ENCODE data around the gene RASA3. TPM values are rescaled to one million over a fixed set of nuclear protein-coding genes. Genes with fewer than 3 reads are reported as not detected.
"Not testable (repeated sequence)": the region's sequence is repeated elsewhere in the genome, so short reads cannot be mapped to it uniquely, and the experiment has no call there.

RASA3 gene
- total RNA-seq, 1 donor from 2014 or later: 14.6 TPM

DNA sequence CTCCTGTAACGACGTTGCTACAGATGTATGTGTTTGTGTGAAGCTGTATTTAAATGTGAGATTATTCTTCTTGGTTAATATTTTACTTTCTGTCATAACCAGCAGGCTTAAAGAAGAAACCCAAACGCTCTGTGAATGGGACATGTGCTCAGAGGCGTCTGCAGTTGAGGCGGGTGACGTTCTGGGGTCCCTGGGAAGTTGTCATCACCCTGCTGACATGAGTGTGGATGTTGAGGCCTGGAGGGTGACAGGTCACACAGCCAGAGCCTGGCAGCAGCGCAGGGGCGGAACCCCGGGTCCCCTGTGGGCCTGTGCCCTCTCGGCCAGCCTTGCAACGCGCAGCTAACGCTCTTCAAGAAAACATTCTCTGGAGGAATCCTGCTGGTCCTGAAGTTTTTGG, 16.6 kb downstream of the RASA3 start:
- H3K27me3 Mint-ChIP-seq (ENCODE audit: low read depth): peaks cover 2% of the 10 kb centered on the region
- H3K4me3 Mint-ChIP-seq: no peak overlapping the region
- DNase-seq (ENCODE audit: low spot score in 2 of 2, unreplicated experiment in 2 of 2): no peak
- TF ChIP-seq, protein P1, sequence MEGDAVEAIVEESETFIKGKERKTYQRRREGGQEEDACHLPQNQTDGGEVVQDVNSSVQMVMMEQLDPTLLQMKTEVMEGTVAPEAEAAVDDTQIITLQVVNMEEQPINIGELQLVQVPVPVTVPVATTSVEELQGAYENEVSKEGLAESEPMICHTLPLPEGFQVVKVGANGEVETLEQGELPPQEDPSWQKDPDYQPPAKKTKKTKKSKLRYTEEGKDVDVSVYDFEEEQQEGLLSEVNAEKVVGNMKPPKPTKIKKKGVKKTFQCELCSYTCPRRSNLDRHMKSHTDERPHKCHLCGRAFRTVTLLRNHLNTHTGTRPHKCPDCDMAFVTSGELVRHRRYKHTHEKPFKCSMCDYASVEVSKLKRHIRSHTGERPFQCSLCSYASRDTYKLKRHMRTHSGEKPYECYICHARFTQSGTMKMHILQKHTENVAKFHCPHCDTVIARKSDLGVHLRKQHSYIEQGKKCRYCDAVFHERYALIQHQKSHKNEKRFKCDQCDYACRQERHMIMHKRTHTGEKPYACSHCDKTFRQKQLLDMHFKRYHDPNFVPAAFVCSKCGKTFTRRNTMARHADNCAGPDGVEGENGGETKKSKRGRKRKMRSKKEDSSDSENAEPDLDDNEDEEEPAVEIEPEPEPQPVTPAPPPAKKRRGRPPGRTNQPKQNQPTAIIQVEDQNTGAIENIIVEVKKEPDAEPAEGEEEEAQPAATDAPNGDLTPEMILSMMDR (IDR thresholded peaks at IDR 0.05; ENCODE audit: unreplicated experiment): no peak
- no peaks in the 10 kb centered on the region for H3K9me3 Mint-ChIP-seq
- no peaks in the 10 kb centered on the region for H3K36me3 Mint-ChIP-seq
- H3K4me1 Mint-ChIP-seq: peaks cover 39% of the 10 kb centered on the region
- H3K27ac Mint-ChIP-seq: peak overlapping the region; percentile 47

DNA sequence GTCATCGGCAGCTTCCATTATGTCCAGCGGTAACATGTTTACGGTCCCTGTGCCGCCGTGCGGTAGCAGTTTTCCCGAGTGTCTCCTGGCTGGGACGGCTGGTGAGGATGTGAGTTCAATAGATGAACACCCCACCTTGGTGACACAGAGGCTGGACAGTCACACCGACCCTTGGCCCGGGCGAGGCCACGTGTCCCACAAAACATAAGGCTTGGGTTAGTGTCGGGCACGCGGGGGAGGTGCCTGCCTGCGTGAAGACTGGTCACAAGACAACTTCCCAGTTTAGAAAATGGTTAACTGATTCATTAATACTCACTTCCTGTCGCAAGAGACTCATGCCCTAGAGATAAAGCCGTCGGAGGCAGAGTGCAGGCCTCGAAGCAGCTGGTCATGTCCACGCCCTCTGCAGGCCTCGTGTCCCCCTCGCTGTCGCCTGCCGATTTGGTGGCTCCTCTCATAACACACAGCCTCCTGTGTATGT, 17.2 kb downstream of the RASA3 start:
- H3K27ac Mint-ChIP-seq: peak overlapping the region; percentile 32

DNA sequence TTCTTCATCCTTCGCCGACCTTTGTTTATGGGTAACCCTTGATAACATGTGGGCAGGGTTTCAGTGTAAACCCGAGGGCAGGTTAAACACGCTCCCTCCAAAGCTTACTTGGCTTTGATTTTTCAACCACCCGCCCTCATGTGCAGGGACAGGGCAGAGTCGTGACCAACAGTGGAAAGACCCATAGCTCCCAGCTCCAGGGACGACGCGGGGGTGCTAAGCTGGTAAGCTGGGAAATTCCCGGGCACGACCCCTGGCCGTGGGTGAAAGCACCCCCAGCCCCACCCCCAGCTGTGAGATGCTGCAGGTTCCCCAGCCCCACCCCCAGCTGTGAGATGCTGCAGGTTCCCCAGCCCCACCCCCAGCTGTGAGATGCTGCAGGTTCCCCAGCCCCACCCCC, 17.8 kb downstream of the RASA3 start:
- H3K9me3 Mint-ChIP-seq; DNase-seq (ENCODE audit: low spot score in 2 of 2, unreplicated experiment in 2 of 2); H3K4me3 Mint-ChIP-seq; H3K36me3 Mint-ChIP-seq; H3K27ac Mint-ChIP-seq; H3K27me3 Mint-ChIP-seq (ENCODE audit: low read depth): not testable (repeated sequence)
- H3K4me1 Mint-ChIP-seq: peaks cover 34% of the 10 kb centered on the region

More for the DNA sequence above, 17.2 kb downstream of the RASA3 start:
- Mint-ChIP-seq H3K9me3 (no peaks in the 10 kb centered on the region), H3K4me1 (peaks cover 34% of the 10 kb centered on the region), H3K4me3 (no peak overlapping the region), H3K27me3 (ENCODE audit: low read depth) (no peaks in the 10 kb centered on the region), H3K36me3 (no peaks in the 10 kb centered on the region)
- TF ChIP-seq, protein P1 (IDR thresholded peaks at IDR 0.05; ENCODE audit: unreplicated experiment): no peak
- no peak for DNase-seq (ENCODE audit: low spot score in 2 of 2, unreplicated experiment in 2 of 2)

DNA sequence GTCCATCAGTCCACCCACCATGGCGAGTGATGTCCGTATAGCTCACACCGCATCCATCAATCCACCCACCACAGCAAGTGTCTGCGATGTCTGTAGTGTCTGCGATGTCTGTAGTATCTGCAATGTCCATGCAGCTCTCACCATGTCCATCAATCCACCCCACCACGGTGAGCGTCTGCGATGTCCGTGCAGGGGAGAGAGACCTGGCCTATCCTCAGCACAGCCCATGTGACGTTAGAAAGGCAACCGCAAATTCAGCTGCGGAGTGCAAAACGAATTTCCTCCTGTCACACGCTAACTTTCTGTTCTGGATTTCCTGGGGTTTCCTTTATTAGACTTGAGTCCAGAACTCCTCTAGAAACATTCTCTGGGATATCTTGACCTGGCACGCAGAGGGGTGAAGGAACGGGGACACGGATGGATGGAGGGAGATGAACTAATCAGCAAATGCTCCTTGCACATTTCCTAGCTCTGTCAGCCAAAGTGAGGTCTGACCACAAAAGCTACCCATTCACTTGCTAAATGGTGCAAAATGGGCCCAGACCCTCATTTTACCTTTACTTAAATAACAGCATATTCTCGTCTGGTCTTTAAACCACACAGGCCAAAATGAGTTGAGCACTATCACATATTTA, 18.3 kb downstream of the RASA3 start:
- no peaks in the 10 kb centered on the region for H3K36me3 Mint-ChIP-seq
- no peak overlapping the region for H3K4me3 Mint-ChIP-seq
- H3K27me3 Mint-ChIP-seq (ENCODE audit: low read depth): no peaks in the 10 kb centered on the region
- TF ChIP-seq, protein P1 (IDR thresholded peaks at IDR 0.05; ENCODE audit: unreplicated experiment): no peak
- no peak overlapping the region for H3K27ac Mint-ChIP-seq
- peaks cover 36% of the 10 kb centered on the region for H3K4me1 Mint-ChIP-seq
- no peak for DNase-seq (ENCODE audit: low spot score in 2 of 2, unreplicated experiment in 2 of 2)
- no peaks in the 10 kb centered on the region for H3K9me3 Mint-ChIP-seq

DNA sequence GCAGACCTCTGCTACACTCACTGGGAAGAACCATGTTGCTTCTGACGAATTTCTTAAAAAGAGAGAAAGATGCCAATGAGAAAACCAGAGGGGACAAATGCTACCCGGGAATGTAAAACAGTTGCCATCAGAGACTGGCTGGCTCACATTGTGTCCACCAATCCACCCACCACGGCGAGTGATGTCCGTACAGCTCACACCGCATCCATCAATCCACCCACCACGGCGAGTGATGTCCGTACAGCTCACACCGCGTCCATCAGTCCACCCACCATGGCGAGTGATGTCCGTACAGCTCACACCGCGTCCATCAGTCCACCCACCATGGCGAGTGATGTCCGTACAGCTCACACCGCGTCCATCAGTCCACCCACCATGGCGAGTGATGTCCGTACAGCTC, 19.0 kb downstream of the RASA3 start:
- not testable (repeated sequence) for H3K27me3 Mint-ChIP-seq (ENCODE audit: low read depth); H3K9me3 Mint-ChIP-seq; H3K27ac Mint-ChIP-seq; H3K36me3 Mint-ChIP-seq; H3K4me3 Mint-ChIP-seq; DNase-seq (ENCODE audit: low spot score in 2 of 2, unreplicated experiment in 2 of 2)
- peaks cover 29% of the 10 kb centered on the region for H3K4me1 Mint-ChIP-seq

DNA sequence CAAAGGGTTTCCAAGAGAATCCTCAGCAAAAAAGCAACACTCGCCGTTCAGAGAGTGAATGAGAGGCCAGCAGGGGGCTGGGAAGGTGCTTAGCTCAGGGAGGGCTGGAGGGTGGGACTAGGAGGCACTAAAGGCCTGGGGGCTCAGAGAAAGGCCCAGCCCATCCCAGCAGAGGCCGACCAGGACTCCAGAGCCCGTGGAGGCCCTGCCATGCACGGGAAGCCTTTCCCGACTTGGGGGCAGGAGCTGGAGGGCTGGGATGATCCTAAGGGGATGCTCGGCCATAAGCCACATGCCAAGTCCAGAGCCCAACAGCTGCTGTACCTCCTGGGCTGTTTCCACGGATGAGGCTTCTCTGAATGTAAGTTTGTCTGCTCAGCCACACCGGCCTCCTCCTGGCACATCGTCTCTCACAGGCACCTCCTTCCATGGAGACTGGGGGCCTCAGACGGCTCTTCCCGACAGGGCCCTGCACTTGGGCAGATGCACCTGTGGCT, 19.5 kb downstream of the RASA3 start:
- TF ChIP-seq, protein P1 (IDR thresholded peaks at IDR 0.05; ENCODE audit: unreplicated experiment): no peak
- no peak overlapping the region for H3K4me3 Mint-ChIP-seq
- H3K27me3 Mint-ChIP-seq (ENCODE audit: low read depth): peaks cover 2% of the 10 kb centered on the region
- H3K9me3 Mint-ChIP-seq: no peaks in the 10 kb centered on the region
- no peak for DNase-seq (ENCODE audit: low spot score in 2 of 2, unreplicated experiment in 2 of 2)
- no peaks in the 10 kb centered on the region for H3K36me3 Mint-ChIP-seq
- H3K27ac Mint-ChIP-seq: peak overlapping the region; percentile 50
- peaks cover 27% of the 10 kb centered on the region for H3K4me1 Mint-ChIP-seq
